Measurements from ENCODE around the gene SMIM30. TPM values are rescaled to one million over a fixed set of nuclear protein-coding genes. Genes with fewer than 3 reads are reported as not detected.

Gene SMIM30
- polyA plus RNA-seq, 1 donor from 2014 or later: 62.8 TPM

GRCh38 chr7:113137241-113137640 is 18.9 kb upstream of the SMIM30 start:
- Histone ChIP-seq H3K9me2 (ENCODE audit: insufficient read depth, low read length) (no peaks in the 10 kb centered on the region), H3K4me2 (ENCODE audit: low read length) (no peak overlapping the region), H3K79me2 (replicated peaks; ENCODE audit: insufficient read depth, low read length) (no peaks in the 10 kb centered on the region), H3K9me3 (ENCODE audit: low read length) (no peaks in the 10 kb centered on the region), H3K9ac (ENCODE audit: low read length) (no peak overlapping the region), H2AFZ (ENCODE audit: low read depth, low read length) (no peak overlapping the region), H3K27ac (ENCODE audit: low read length) (no peak overlapping the region), H3K36me3 (ENCODE audit: insufficient read depth, low read length) (no peaks in the 10 kb centered on the region), H3K4me3 (ENCODE audit: low read length) (no peak overlapping the region), H4K20me1 (ENCODE audit: insufficient read depth) (no peaks in the 10 kb centered on the region), H3K27me3 (ENCODE audit: insufficient read depth, low read depth, low read length) (no peaks in the 10 kb centered on the region), H3F3A (ENCODE audit: insufficient read depth, low read length, poor library complexity, severe bottlenecking) (no peaks in the 10 kb centered on the region)
- TF ChIP-seq RAD21 (conservative IDR thresholded peaks at IDR 0.05) (no peak), REST (IDR thresholded peaks at IDR 0.05; ENCODE audit: borderline replicate concordance) (no peak), POLR2AphosphoS5 (IDR thresholded peaks at IDR 0.05) (no peak), SMC3 (conservative IDR thresholded peaks at IDR 0.05; ENCODE audit: poor library complexity) (no peak), EP300 (conservative IDR thresholded peaks at IDR 0.05; ENCODE audit: poor library complexity, severe bottlenecking) (no peak), MXI1 (conservative IDR thresholded peaks at IDR 0.05; ENCODE audit: poor library complexity, severe bottlenecking) (no peak), TAF1 (IDR thresholded peaks at IDR 0.05; ENCODE audit: low read depth) (no peak), EZH2 (IDR thresholded peaks at IDR 0.05; ENCODE audit: borderline replicate concordance, insufficient read depth, low read length, poor library complexity, severe bottlenecking) (no peak)
- TF ChIP-seq, protein P1, sequence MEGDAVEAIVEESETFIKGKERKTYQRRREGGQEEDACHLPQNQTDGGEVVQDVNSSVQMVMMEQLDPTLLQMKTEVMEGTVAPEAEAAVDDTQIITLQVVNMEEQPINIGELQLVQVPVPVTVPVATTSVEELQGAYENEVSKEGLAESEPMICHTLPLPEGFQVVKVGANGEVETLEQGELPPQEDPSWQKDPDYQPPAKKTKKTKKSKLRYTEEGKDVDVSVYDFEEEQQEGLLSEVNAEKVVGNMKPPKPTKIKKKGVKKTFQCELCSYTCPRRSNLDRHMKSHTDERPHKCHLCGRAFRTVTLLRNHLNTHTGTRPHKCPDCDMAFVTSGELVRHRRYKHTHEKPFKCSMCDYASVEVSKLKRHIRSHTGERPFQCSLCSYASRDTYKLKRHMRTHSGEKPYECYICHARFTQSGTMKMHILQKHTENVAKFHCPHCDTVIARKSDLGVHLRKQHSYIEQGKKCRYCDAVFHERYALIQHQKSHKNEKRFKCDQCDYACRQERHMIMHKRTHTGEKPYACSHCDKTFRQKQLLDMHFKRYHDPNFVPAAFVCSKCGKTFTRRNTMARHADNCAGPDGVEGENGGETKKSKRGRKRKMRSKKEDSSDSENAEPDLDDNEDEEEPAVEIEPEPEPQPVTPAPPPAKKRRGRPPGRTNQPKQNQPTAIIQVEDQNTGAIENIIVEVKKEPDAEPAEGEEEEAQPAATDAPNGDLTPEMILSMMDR (IDR thresholded peaks at IDR 0.05; ENCODE audit: poor library complexity, severe bottlenecking): no peak

DNA sequence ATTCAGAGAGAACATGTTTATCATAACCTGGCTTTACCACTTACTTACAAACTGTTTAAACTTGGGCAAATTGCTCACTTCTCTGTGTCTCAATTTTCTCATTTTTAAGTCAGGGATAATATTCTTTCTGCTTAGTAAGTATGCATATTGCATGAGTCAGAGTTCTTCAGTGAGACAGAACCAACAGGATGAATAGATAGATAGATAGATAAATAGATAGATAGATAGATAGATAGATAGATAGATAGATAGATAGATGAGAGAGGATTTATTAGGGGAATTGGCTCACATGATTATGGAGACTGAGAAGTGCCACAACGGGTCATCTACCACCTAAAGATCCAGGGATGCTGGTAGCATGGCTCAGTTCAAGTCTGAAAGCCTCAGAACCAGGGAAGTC is 15.7 kb upstream of the SMIM30 start:
- H3K9me2 ChIP-seq (ENCODE audit: insufficient read depth, low read length): no peaks in the 10 kb centered on the region
- TF ChIP-seq, protein P1 (IDR thresholded peaks at IDR 0.05; ENCODE audit: poor library complexity, severe bottlenecking): no peak
- TF ChIP-seq TAF1 (IDR thresholded peaks at IDR 0.05; ENCODE audit: low read depth) (no peak), EZH2 (IDR thresholded peaks at IDR 0.05; ENCODE audit: borderline replicate concordance, insufficient read depth, low read length, poor library complexity, severe bottlenecking) (no peak), RAD21 (conservative IDR thresholded peaks at IDR 0.05) (no peak), MXI1 (conservative IDR thresholded peaks at IDR 0.05; ENCODE audit: poor library complexity, severe bottlenecking) (no peak), SMC3 (conservative IDR thresholded peaks at IDR 0.05; ENCODE audit: poor library complexity) (no peak), POLR2AphosphoS5 (IDR thresholded peaks at IDR 0.05) (no peak)
- no peak overlapping the region for H3K4me2 ChIP-seq (ENCODE audit: low read length)
- H3K27me3 ChIP-seq (ENCODE audit: insufficient read depth, low read depth, low read length): no peaks in the 10 kb centered on the region
- H3K4me3 ChIP-seq (ENCODE audit: low read length): no peak overlapping the region
- no peaks in the 10 kb centered on the region for H3K36me3 ChIP-seq (ENCODE audit: insufficient read depth, low read length)
- no peaks in the 10 kb centered on the region for H3F3A ChIP-seq (ENCODE audit: insufficient read depth, low read length, poor library complexity, severe bottlenecking)
- no peaks in the 10 kb centered on the region for H4K20me1 ChIP-seq (ENCODE audit: insufficient read depth)
- H2AFZ ChIP-seq (ENCODE audit: low read depth, low read length): no peak overlapping the region
- H3K9me3 ChIP-seq (ENCODE audit: low read length): no peaks in the 10 kb centered on the region
- no peaks in the 10 kb centered on the region for H3K79me2 ChIP-seq (replicated peaks; ENCODE audit: insufficient read depth, low read length)
- no peak overlapping the region for H3K9ac ChIP-seq (ENCODE audit: low read length)
- no peak overlapping the region for H3K27ac ChIP-seq (ENCODE audit: low read length)

Measured in neural cell (in vitro differentiated cells).